Stimulated activated naive CD8-positive, alpha-beta T cell treated with anti-CD3 and anti-CD28 coated beads, Interleukin-15, Interleukin-2, amounts not matched to agents 100 ng/mL and 50 ng/mL, for 24 hours (primary cell): ENCODE results near the gene PPIL4.
"Not testable (repeated sequence)": the region's sequence is repeated elsewhere in the genome, so short reads cannot be mapped to it uniquely, and the experiment has no call there.

Experiments
- H3K27ac Mint-ChIP-seq: one replicate; pipeline ENCODE4 v1.8.0; 2021; ENCODE audit warnings: mild to moderate bottlenecking, mixed read lengths
- H3K27me3 Mint-ChIP-seq: one replicate; pipeline ENCODE4 v1.8.0; 2021; ENCODE audit warnings: mixed read lengths
- H3K36me3 Mint-ChIP-seq: one replicate; pipeline ENCODE4 v1.8.0; 2021; ENCODE audit warnings: low read depth, mixed read lengths
- H3K4me1 Mint-ChIP-seq: one replicate; pipeline ENCODE4 v1.8.0; 2021; ENCODE audit warnings: low read depth, mixed read lengths
- H3K4me3 Mint-ChIP-seq: one replicate; pipeline ENCODE4 v1.8.0; 2021; ENCODE audit warnings: mild to moderate bottlenecking, mixed read lengths
- H3K9me3 Mint-ChIP-seq: one replicate; pipeline ENCODE4 v1.8.0; 2021; ENCODE audit warnings: mixed read lengths

PPIL4 gene

DNA sequence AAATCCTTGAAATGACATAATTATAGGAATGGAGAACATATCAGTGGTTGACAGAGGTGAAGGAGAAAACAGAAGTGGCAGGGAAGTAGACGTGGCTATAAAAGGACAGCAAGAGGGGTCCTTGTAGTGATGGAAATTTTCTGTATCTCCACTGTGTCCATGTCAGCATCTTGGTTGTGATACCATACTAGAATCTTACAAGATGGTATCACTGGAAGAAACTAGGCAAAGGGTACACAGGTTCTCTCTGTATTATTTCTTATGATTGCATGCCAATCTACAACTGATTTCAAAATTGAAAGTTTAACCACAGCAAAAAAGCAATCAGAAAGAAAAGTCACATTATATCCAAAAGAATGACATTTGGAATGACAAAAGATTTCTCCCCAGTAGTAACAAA is 44.6 kb downstream of the PPIL4 start:
- Mint-ChIP-seq H3K36me3 (peaks cover 39% of the 10 kb centered on the region), H3K4me3 (no peak overlapping the region), H3K27ac (peak overlapping the region; percentile 76), H3K27me3 (no peaks in the 10 kb centered on the region), H3K4me1 (peaks cover 67% of the 10 kb centered on the region), H3K9me3 (no peaks in the 10 kb centered on the region)

DNA sequence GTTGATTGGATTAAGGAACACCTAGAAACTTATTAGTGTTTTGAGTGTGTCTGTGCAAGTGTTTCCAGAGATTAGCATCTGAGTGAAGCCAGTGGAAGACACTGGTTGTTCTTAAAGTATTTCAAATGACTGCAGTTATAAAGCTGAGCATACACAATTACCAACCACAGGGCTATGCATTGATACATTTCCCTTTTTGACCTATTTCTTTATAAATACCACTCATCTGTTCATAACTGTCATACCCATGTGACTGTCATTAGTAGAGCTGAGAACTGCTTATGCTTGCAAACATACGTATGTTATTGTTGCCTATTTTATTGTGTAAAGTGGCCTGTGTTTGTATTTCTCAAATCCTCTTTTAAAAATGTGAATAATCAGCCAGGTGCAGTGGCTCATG is 45.7 kb downstream of the PPIL4 start:
- Mint-ChIP-seq H3K27ac (peak overlapping the region; percentile 43), H3K4me3 (no peak overlapping the region), H3K27me3 (no peaks in the 10 kb centered on the region), H3K9me3 (no peaks in the 10 kb centered on the region), H3K36me3 (peaks cover 28% of the 10 kb centered on the region), H3K4me1 (peaks cover 74% of the 10 kb centered on the region)

DNA sequence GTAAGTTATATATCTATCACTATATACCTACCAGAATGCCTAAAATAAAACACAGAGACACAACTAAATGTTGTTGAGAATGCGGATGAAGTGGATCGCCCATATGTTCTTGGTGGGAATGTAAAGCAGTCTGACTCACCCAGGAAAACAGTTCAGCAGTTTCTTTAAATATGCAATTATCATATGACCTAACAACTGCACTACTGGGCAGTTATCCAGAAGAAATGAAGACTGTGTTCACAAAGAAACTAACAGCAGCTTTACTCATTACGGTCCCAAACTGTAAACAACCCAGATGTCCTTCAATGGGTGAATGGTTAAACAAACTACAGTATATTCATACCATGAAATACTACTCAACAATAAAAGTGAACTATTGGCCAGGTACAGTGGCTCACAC is 46.8 kb downstream of the PPIL4 start:
- no peaks in the 10 kb centered on the region for H3K9me3 Mint-ChIP-seq
- H3K27ac Mint-ChIP-seq, result peak overlapping the region; percentile 65
- no peak overlapping the region for H3K4me3 Mint-ChIP-seq
- no peaks in the 10 kb centered on the region for H3K27me3 Mint-ChIP-seq
- peaks cover 19% of the 10 kb centered on the region for H3K36me3 Mint-ChIP-seq
- H3K4me1 Mint-ChIP-seq, result peaks cover 80% of the 10 kb centered on the region

DNA sequence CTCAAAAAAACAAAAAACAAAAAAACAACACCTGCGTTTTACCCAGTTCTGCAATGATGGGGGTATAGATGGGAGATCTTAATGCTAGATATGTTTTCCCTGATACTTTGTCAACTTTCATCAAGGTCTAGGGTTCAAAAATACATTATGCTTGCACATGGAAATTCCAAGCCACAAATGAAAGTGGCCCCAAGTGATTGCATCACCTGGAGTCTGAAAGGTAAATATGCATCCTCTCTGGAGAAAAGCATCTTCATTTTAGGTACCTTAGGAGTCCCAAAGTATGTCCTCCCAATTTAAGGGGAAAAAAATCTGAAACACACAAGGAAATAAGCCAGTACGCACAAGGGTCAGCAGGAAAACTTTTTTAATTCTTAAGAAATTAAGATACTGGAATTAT is 48.5 kb downstream of the PPIL4 start:
- H3K9me3 Mint-ChIP-seq, result no peaks in the 10 kb centered on the region
- H3K4me3 Mint-ChIP-seq, result no peak overlapping the region
- H3K4me1 Mint-ChIP-seq, result peaks cover 87% of the 10 kb centered on the region
- no peaks in the 10 kb centered on the region for H3K27me3 Mint-ChIP-seq
- H3K36me3 Mint-ChIP-seq, result peaks cover 16% of the 10 kb centered on the region
- peak overlapping the region; percentile 76 for H3K27ac Mint-ChIP-seq

DNA sequence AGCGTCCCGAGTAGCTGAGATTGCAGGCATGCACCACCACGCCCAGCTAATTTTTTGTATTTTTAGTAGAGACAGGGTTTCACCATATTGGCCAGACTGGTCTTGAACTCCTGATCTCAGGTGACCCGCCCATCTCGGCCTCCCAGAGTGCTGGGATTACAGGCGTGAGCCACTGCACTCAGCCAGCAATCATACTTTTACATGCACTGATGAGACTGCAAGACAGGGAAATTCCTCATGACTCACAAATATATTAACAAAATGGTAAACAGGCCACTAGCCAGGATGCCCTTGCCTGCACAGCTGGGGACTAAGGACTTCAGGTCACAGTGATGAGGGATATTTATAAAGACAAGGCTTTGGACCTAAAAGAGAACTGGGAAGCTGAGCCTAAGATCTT is 49.2 kb downstream of the PPIL4 start:
- Mint-ChIP-seq H3K4me1 (peaks cover 86% of the 10 kb centered on the region), H3K4me3 (peak overlapping the region; percentile 67), H3K27ac (peak overlapping the region; percentile 93), H3K36me3 (peaks cover 16% of the 10 kb centered on the region)
- H3K9me3 Mint-ChIP-seq, H3K27me3 Mint-ChIP-seq: not testable (repeated sequence)

DNA sequence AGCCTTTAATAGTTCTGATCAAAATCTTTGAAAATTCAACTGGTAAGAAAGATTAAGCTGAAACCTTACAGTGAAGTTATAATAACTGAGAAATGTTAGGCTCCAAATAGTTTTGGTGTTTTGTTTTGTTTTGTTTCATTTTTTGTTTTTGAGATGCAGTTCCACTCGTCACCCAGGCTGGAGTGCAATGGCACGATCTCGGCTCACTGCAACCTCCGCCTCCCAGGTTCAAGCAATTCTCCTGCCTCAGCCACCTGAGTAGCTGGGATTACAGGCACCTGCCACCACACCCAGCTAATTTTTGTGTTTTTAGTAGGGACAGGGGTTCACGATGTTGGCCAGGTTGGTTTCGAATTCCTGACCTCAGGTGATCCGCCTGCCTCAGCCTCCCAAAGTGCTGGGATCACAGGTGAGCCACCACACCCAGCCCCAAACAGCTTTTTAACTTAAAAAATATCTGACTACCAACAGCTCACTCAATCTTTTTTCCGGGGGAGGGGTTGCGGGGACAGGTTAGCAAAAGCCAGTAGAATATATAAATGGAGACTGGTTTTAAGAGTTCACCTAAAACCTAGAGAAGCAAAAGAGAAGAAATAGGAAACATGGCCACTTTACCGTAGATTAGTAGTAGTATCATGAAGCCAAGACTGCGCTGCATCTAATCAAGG is 50.4 kb downstream of the PPIL4 start:
- not testable (repeated sequence) for H3K9me3 Mint-ChIP-seq, H3K27me3 Mint-ChIP-seq
- peak overlapping the region; percentile 93 for H3K27ac Mint-ChIP-seq
- H3K4me3 Mint-ChIP-seq, result peak overlapping the region; percentile 67
- H3K4me1 Mint-ChIP-seq, result peaks cover 80% of the 10 kb centered on the region
- H3K36me3 Mint-ChIP-seq, result peaks cover 13% of the 10 kb centered on the region

DNA sequence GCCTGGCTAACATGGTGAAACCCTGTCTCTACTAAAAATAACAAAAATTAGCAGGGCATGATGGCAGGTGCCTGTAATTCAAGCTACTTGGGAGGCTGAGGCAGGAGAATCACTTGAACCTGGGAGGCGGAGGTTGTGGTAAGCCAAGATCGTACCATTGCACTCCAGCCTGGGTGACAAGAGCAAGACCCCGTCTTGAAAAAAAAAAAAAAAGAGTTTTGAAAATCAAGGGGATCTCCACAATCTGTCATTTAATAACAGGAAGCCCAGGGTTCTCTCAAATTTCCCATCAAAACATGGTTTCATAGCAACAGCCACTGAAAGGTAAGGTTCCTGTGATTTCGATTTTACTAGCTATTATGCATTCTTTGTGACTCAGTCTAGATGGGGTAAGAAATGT is 51.0 kb downstream of the PPIL4 start:
- H3K27ac Mint-ChIP-seq, result peak overlapping the region; percentile 93
- peaks cover 13% of the 10 kb centered on the region for H3K36me3 Mint-ChIP-seq
- not testable (repeated sequence) for H3K27me3 Mint-ChIP-seq, H3K9me3 Mint-ChIP-seq
- peak overlapping the region; percentile 67 for H3K4me3 Mint-ChIP-seq
- H3K4me1 Mint-ChIP-seq, result peaks cover 75% of the 10 kb centered on the region

DNA sequence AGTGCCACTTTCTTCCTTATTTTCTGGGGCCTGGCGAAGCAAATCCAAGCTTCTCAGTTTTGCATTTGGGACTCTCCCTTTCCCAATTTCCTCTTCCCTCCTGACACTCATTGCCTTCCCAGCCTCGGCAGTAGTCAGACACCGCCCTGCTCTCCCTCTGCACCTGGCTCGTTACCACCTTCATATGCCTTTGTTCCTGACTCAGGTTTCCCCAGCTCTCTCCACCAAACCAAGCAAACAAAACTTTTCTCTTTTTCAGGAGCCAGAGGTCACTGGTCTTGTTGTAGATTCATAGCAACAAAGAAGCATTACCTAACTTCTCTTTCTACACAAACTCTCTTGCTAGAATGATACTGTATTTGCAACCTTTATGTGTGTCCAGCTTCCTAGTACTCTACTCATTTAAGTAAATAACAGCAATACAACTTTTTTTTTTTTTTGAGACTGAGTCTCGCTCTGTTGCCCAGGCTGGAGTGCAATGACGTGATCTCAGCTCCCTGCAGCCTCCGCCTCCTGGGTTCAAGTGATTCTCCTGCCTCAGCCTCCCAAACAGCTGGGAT is 52.0 kb downstream of the PPIL4 start:
- Mint-ChIP-seq H3K27me3 (no peaks in the 10 kb centered on the region), H3K4me3 (no peak overlapping the region), H3K36me3 (peaks cover 10% of the 10 kb centered on the region), H3K27ac (peak overlapping the region; percentile 93), H3K9me3 (no peaks in the 10 kb centered on the region), H3K4me1 (peaks cover 78% of the 10 kb centered on the region)

DNA sequence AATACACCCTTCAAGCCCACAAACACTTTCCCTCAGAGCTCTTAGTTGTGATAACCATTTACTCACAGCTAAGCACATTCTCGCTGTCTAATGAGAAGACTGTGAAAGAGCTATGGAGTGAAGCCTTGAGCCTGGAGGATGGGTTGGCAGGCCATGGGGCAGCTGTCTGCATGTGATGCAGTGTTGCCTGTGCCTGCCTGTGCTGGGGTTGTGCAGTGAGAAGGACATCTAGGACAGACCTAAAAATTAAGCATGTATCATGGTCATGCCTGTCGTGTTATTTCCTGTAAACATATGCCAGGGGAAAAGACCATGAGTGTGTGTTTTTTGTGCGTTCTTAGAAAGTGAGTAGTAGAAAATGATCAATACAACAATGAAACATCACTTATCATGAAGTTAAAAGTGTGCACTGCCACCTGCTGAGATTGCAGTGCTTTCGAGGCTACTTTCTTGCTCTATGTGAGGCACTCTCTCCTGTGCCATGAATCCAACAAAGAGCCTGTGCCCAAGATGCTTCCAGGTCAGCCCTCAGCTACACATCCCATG is 53.0 kb downstream of the PPIL4 start:
- Mint-ChIP-seq H3K27ac (peak overlapping the region; percentile 93), H3K36me3 (peaks cover 7% of the 10 kb centered on the region), H3K4me1 (peaks cover 78% of the 10 kb centered on the region), H3K27me3 (no peaks in the 10 kb centered on the region), H3K9me3 (no peaks in the 10 kb centered on the region), H3K4me3 (no peak overlapping the region)

DNA sequence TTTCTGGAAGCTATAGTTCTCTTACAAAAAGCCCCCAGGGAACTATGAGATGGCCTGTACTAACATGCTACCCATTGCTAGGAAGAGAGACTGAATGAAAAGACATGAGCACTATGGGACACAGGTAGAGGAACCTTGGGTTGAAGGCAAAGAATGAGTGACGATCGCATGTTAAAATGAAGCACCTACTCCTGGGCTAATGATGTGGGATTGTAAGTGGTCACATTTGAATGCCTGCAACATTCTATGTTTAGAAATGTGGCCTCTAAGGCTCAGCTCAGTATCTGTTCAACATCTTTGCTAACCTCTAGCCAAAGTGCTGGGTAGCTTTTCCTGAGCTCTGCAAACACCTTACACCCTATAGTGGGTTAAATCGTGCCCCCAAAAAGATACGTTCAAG is 55.9 kb downstream of the PPIL4 start:
- no peak overlapping the region for H3K27ac Mint-ChIP-seq
- H3K4me3 Mint-ChIP-seq, result no peak overlapping the region
- no peaks in the 10 kb centered on the region for H3K36me3 Mint-ChIP-seq
- no peaks in the 10 kb centered on the region for H3K27me3 Mint-ChIP-seq
- peaks cover 76% of the 10 kb centered on the region for H3K4me1 Mint-ChIP-seq
- no peaks in the 10 kb centered on the region for H3K9me3 Mint-ChIP-seq

DNA sequence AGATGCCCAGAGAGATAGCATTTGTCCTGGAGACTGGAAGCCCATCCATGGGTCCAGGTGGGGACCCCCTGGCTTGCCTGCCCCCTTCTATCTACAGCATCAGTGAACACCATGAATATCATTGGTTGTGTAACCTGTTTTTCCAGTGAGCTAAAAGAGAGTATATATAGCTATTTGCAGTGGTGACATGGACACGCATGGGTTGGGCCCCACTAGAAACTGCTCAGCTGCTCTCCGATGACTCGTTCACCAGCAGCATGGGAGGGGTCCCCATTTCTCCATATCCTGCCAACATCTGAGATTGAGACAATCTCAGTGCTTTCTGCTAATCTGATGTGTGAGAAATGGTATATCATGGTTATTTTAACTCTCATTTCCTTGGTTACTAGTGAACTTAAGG is 57.0 kb downstream of the PPIL4 start:
- Mint-ChIP-seq H3K36me3 (no peaks in the 10 kb centered on the region), H3K4me3 (no peak overlapping the region), H3K4me1 (peaks cover 76% of the 10 kb centered on the region), H3K27ac (peak overlapping the region; percentile 72), H3K9me3 (no peaks in the 10 kb centered on the region), H3K27me3 (no peaks in the 10 kb centered on the region)

DNA sequence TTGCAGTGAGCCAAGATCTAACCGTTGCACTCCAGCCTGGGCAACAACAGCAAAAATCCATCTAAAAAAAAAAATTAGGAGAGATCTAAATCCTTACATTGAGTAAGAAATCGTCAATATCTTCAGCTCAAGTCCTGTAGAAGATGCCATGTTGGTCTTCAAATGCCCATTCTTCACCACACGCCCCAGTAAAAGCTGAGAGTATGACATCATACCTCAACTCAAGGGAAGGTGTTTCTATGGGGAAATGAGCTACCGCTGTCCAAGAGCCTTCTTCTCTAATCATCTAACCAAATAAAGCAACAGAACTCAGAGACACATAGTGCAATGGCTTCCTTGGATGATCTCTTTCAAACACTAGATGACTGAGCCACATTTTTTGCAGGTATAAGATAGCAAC is 58.5 kb downstream of the PPIL4 start:
- Mint-ChIP-seq H3K27me3 (no peaks in the 10 kb centered on the region), H3K4me1 (peaks cover 78% of the 10 kb centered on the region), H3K36me3 (peaks cover 3% of the 10 kb centered on the region), H3K27ac (no peak overlapping the region), H3K4me3 (no peak overlapping the region), H3K9me3 (no peaks in the 10 kb centered on the region)

DNA sequence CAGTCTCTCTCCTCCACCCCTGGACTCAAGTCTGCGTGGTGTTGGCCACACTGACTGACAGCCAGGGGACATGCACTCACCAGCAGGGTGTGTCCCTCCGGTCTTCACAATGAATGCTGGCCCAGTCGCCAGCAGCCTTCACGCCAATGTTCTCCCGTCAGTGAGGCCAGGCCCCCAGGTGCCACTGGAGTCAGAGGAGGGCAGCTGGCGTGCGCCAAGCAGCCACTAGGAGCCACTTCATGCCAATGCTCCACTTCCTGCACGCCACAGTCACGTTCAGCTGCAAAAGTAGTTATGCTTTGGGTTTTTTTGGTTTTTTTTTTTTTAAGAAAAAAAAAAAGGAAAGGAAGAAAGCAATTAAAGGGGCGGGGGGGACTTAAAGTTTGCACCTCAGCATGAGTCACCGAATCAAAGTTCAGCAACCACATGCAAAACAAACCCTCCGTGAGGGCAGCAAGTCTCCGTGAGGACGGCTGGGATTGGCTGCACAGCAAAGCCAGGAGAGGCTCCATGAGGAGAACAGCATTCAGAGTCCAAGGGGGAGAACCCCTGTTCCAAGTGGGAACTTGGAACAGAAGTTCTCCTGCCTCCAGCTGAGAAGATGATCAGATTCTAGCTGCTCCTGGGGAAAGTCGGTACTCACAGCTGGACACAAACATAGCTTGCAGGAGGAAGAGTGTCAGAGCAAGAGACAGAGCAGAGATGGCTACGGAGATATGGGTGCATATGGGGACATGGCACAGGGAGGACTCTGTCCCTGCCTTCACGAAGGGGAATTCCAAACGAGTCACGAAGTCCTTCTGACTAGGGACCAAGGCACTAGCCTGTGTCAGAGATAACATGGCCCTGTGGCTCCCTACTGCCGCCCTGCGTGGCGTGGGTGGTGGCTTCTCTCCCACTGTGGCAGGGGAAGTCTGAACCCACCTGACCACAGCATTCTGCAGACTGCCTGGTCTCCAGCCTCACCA is 60.8 kb downstream of the PPIL4 start, which contains the start of gene ZC3H12D:
TSS of gene ZC3H12D (minus strand) at position 282 of the 968 bp plus-strand sequence. CDS start 10,471 bp downstream, outside the sequence.
- H3K4me3 Mint-ChIP-seq, result peak within 1 kb of the TSS; percentile 90
- no peaks in the 10 kb centered on the region for H3K9me3 Mint-ChIP-seq
- no peaks in the 10 kb centered on the region for H3K27me3 Mint-ChIP-seq
- H3K36me3 Mint-ChIP-seq, result peaks cover 6% of the 10 kb centered on the region
- H3K4me1 Mint-ChIP-seq, result peaks cover 96% of the 10 kb centered on the region
- H3K27ac Mint-ChIP-seq, result peak within 1 kb of the TSS; percentile 100

DNA sequence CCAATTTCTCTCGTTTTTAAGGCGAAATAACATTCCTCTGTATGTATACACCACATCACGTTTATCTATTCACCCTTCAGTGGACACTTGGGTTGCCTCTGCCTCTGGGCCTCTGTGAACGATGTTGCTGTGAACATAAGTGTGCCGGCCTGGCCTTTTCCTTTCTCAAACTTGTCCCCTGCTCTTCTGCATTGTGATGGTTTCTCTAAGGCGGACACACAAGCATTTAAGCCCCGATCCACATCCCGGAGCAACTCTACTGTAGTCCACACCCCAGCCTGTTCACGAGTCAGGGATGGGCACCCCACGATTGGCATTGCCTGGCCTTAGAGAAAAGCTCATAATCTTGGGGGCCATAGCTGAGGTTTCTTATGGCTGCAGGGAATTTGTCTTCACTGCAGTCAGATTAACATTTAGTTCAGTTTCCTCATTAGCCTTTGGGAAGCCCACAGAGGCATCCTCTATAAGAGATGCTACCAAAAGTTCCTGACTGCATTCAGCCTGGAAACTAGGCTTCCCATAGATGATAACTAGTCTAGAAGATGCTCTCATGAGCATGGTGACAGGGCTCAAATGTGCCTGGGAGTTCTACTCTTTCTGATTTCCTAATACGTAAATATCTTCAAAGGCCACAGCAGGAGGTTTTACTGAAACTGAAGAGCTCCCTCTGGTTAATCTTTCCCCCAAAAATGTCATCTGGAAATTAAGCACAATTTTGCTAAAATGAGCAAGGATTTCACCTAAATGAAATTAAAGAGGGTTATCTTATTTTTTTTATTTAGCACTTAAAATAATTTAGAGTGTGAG is 61.8 kb downstream of the PPIL4 start:
- H3K4me1 Mint-ChIP-seq, result peaks cover 97% of the 10 kb centered on the region
- H3K36me3 Mint-ChIP-seq, result peaks cover 9% of the 10 kb centered on the region
- no peaks in the 10 kb centered on the region for H3K9me3 Mint-ChIP-seq
- peak overlapping the region; percentile 100 for H3K27ac Mint-ChIP-seq
- H3K4me3 Mint-ChIP-seq, result peak overlapping the region; percentile 90
- no peaks in the 10 kb centered on the region for H3K27me3 Mint-ChIP-seq
